ENCODE results near the gene PDE12.

DNA sequence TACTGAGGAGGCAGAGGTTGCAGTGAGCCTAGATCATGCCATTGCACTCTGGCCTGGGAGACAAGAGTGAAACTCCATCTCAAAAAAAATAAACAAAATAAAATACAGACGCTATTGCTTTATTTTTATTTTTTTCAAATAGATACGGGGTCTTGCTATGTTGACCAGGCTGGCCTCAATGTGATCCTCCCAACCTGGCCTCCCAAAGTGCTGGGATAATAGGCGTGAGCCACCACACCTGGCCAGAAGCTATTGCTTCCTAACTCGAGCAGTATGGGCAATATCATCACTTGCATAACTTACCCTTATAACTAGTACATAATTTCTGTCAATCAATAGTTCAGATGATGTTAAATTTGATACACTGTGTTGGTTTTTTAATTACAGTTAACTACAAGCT, 38.1 kb downstream of the PDE12 start:
- TF ChIP-seq CTCF (IDR thresholded peaks at IDR 0.05), result no peak
- no peak for TF ChIP-seq ZFX (IDR thresholded peaks at IDR 0.05; ENCODE audit: borderline replicate concordance)
